ENCODE data around the gene TTC1. TPM values are rescaled to one million over a fixed set of nuclear protein-coding genes. Genes with fewer than 3 reads are reported as not detected.

The TTC1 gene
- total and polyA plus RNA-seq, 3 donors from 2014 or later: 38.2 to 50.3 (median 50.2) TPM

DNA sequence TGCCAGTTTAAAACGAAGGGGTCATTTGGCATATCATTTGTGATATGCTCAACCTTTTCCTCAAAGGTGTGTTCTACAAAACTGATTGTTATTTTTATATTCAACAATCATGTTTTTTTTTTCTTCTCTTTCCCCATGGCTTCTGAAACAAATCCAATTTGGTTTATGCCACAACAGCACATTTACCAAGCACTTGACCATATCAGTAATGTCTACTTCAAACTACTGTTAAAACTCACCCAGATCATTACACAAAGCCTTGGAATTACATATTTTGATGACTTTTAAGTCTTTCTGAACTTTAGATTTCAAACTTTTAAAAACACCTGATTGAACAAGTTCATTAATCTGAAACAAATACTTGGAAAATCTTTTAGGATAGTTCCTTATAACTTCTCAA lies 81.1 kb downstream of the TTC1 start:
- Histone ChIP-seq H3K4me1 (no peaks in the 10 kb centered on the region), H3K27me3 (no peaks in the 10 kb centered on the region), H3K9me3 (no peaks in the 10 kb centered on the region), H3K27ac (no peak overlapping the region), H3K36me3 (ENCODE audit: low read depth, missing control alignments) (no peaks in the 10 kb centered on the region), H3K4me3 (no peak overlapping the region)
- intact Hi-C loops (cut with DNase I; ENCODE audit: low total_unique reads): no loop called here
- WGBS, 2 donors: 73 to 81% methylated on average over 1 of the region's 1 CpG
- no peak for DNase-seq
- no peak for TF ChIP-seq POLR2A (IDR thresholded peaks at IDR 0.05)
- no peak for TF ChIP-seq CTCF (IDR thresholded peaks at IDR 0.05)

GRCh38 chr5:160092514-160092913 lies 83.6 kb downstream of the TTC1 start:
- Histone ChIP-seq H3K4me3 (no peak overlapping the region), H3K9me3 (no peaks in the 10 kb centered on the region), H3K27me3 (no peaks in the 10 kb centered on the region), H3K4me1 (no peaks in the 10 kb centered on the region), H3K27ac (no peak overlapping the region), H3K36me3 (ENCODE audit: low read depth, missing control alignments) (no peaks in the 10 kb centered on the region)
- TF ChIP-seq POLR2A (IDR thresholded peaks at IDR 0.05): no peak
- TF ChIP-seq CTCF (IDR thresholded peaks at IDR 0.05): no peak
- intact Hi-C loops (cut with DNase I; ENCODE audit: low total_unique reads): no loop called here
- 87 to 90% methylated on average over 7 of the region's 7 CpGs for WGBS, 2 donors
- DNase-seq: no peak

DNA sequence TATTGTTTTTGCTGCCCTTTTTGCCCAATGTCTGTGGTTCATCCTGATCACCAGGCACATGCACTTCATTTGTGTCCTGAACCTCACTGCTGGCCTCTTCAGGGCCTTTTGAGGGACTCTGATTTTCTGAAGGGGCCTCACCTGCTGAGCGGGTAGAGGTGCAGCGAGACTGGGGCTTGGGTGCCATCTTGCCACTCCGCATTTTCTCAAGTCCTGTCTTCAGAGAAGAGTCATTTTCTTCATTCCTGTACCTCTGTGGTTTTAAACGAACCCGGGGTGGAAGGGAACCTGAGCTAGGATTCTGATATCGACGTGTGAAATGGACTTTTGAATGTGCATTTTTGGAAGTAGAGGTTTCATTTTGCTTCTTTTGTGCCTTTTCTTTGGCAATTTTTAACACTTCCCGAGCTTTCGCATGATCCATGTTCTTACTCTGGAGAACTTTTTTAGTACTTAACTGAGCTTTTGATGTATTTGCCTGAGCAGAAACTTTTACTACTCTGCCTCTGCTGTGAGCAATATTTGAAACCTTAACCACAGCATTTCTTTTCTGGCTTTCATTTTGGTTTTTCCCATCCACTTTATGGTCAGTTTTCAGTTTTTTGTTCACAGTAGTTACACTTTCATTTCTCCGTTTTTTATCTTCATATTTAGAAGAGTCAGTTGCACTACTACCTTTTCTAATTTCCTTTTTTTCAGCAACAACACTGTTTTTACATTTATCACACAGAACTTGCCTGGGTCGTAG lies 84.2 kb downstream of the TTC1 start:
- H3K36me3 ChIP-seq (ENCODE audit: low read depth, missing control alignments): no peaks in the 10 kb centered on the region
- no peak overlapping the region for H3K4me3 ChIP-seq
- 90 to 92% methylated on average over 11 of the region's 11 CpGs for WGBS, 2 donors
- H3K27me3 ChIP-seq: no peaks in the 10 kb centered on the region
- no peaks in the 10 kb centered on the region for H3K4me1 ChIP-seq
- H3K9me3 ChIP-seq: no peaks in the 10 kb centered on the region
- TF ChIP-seq CTCF (IDR thresholded peaks at IDR 0.05) (no peak), POLR2A (IDR thresholded peaks at IDR 0.05) (no peak)
- DNase-seq: no peak
- intact Hi-C loops (cut with DNase I; ENCODE audit: low total_unique reads): no loop called here
- no peak overlapping the region for H3K27ac ChIP-seq

GRCh38 chr5:160096178-160096577 lies 87.2 kb downstream of the TTC1 start:
- no peak for DNase-seq
- TF ChIP-seq POLR2A (IDR thresholded peaks at IDR 0.05) (no peak), CTCF (IDR thresholded peaks at IDR 0.05) (no peak)
- H3K9me3 ChIP-seq: no peaks in the 10 kb centered on the region
- intact Hi-C loops (cut with DNase I; ENCODE audit: low total_unique reads): no loop called here
- H3K27ac ChIP-seq: no peak overlapping the region
- no peaks in the 10 kb centered on the region for H3K27me3 ChIP-seq
- H3K36me3 ChIP-seq (ENCODE audit: low read depth, missing control alignments): no peaks in the 10 kb centered on the region
- no peak overlapping the region for H3K4me3 ChIP-seq
- H3K4me1 ChIP-seq: no peaks in the 10 kb centered on the region
- WGBS, 2 donors: 87 to 90% methylated on average over 2 of the region's 2 CpGs

DNA sequence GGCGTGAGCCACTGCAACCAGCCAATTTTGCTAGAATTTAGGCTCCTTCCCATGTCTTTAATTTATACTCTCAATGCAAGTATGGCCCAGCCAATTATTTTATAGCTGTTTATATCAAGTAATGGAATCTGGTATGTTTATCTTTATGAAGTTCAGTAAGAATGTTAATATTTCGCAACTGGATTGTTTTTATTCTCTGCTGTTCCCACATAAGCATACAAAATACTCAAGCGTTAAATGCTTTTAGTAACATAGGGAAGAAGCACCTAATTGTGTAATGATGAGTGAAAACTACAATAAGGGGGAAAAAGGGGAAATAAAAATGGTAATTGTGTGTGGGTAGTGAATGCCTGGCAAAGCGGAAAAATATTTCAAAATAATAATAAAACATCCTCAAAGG lies 89.1 kb downstream of the TTC1 start:
- Histone ChIP-seq H3K36me3 (ENCODE audit: low read depth, missing control alignments) (no peaks in the 10 kb centered on the region), H3K9me3 (no peaks in the 10 kb centered on the region), H3K27me3 (no peaks in the 10 kb centered on the region), H3K4me1 (peaks cover 5% of the 10 kb centered on the region), H3K4me3 (no peak overlapping the region), H3K27ac (no peak overlapping the region)
- TF ChIP-seq POLR2A (IDR thresholded peaks at IDR 0.05): no peak
- TF ChIP-seq CTCF (IDR thresholded peaks at IDR 0.05): no peak
- DNase-seq: no peak
- WGBS, 2 donors: 81 to 89% methylated on average over 4 of the region's 4 CpGs
- intact Hi-C loops (cut with DNase I; ENCODE audit: low total_unique reads): no loop called here
